Activated effector memory CD4-positive, alpha-beta T cell treated with anti-CD3 and anti-CD28 coated beads, Interleukin-2, amount 50 U/mL, for 16 hours (primary cell): ENCODE data around the gene VAV3.

Experiments
- DNase-seq: peaks from one replicate; pipeline ENCODE4 v3.0.0-alpha.2; 2020

Gene VAV3

DNA sequence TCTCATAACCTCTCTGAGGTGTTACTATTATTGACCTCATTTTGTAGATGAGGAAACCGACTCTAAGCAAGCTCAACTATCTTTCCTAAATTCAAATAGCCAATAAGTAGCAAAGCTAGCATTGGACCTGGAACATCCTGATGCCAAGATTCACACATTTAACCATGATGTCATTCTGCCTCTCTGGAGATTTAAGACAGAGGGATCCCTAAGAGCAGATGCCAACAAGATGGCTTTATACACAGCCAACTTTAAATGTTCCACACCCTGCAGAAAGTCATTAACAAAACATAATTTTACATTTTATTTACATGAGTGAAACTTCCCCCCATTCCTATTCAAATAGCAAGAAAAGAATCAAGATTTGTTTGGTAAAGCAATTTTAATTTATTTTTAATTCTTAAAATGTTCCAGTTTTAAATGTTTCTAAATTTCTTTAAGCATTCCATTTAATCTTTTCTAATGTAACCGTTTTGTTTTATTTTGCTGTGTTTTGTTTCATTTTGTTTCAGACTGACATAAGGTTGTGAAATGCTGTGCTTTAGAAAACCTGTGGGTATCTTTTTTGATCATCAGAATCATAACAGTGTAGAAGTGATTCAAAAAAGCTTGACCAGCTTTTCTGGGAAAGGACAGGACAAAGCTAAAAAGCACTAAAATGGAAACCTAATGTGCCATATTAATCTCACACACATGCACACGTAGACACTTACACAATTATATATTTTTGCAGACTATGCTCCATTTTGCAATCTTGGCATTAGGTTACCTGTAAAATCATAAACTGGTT is 7.6 kb upstream of the VAV3 start:
- DNase-seq: no peak

DNA sequence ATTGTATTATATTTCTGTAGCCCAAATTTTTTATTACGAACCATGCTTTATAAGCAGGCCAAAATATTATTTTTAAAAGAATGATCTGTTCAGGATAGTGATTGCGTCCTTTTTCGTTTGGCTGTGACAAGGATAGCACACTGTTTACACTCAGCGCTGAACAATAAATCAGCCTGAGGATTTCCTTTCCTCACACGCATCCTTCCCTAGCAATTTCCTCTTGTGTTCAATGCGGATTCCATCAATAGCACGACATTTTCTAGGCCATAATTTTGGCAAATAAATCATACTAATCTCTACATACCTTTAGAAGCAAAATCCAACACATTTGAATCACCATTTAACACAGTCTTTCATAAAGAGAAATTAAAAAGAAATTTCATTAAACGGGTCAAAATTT is 1.6 kb upstream of the VAV3 start:
- no peak for DNase-seq

DNA sequence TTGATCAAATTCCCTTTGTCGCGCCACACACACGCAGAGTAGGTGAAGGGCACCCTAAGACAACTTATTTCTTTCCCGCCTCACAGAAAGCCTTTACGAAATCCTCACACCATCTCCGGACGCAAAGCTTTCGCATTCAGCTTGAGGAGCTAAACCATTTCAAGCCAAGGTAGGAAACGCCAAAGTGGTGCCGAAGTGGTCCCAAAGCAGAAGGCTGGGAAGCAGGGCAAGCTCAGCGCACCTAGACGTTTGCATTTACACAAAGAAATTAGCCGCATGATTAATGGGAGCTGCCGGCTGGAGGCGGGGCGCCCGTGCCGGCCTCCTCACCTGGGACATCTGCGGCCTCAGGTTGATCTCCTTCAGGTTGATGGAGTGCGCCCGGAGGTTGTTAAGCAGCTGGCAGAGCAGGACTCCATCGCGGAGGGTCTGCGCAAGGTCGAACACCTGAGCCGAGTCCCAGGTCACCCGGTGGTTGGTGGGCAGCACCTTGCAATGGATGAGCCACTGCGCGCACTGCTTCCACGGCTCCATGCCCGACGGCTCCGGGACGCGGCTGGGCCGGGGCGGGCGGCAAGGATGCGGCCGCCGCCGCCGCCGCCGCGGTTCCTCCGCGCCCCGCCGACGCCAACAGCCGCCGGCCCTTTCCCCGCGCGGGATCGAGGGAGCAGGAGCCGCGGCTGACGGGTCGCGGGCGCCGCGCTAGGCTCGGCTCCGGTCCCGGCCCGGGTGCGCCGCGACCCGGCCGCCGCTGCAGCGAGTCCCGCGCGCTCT is 457 bp downstream of the VAV3 start:
- DNase-seq: peak; percentile 74

DNA sequence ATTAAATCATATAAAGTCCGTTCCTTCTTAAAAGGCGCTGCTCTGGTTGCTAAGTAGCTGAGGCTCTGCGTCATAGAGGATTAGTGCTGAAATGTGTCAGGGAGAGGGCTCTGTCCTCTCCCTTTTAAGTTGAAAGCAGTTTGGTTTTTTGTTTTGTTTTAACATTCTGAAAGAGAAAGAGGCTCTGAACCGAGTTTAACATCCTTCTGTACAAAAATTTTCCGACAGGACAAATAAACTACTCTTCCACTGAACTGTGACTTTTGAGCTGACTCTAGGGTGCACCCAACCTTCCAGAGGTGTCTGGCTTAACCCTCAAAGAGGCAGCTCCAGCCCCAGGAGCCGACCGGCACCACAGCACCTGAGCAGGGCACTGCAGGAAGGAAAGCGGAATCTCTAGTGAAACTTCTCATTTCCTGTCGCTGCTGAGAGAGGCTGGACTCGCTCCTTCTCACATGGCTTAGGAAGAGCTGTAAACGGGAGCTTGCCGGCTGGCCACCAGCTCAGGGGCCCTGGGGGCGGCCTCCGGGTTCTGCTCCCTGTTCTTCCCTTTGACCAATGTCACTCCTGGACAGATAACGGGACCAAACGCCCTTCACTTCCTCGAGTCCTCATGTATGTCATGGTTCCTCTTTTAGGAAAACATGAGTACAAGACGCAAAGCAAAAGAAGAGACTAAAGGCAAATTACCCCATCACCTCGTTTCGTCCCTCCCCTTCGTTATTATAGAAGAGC is 1.2 kb downstream of the VAV3 start:
- DNase-seq: peak; percentile 74

DNA sequence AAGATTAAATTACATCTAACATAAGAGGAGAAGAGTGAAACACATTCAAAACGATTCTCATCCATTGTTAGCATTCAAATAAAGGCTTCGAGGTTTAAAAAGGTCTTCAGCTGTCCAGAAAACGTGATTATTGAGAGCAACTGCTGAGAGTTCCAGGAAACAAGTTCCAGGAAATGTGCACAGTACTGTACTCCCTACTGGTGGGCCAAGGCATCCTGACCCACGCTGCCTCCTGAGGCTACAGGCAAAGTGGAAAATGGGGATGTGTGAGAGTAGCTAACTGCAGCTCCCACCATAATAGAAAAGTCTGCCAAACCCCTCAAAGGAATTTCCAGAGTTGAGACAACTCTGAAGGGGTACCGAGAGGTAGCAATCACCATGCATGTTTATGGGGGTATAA is 2.0 kb downstream of the VAV3 start:
- DNase-seq: no peak

DNA sequence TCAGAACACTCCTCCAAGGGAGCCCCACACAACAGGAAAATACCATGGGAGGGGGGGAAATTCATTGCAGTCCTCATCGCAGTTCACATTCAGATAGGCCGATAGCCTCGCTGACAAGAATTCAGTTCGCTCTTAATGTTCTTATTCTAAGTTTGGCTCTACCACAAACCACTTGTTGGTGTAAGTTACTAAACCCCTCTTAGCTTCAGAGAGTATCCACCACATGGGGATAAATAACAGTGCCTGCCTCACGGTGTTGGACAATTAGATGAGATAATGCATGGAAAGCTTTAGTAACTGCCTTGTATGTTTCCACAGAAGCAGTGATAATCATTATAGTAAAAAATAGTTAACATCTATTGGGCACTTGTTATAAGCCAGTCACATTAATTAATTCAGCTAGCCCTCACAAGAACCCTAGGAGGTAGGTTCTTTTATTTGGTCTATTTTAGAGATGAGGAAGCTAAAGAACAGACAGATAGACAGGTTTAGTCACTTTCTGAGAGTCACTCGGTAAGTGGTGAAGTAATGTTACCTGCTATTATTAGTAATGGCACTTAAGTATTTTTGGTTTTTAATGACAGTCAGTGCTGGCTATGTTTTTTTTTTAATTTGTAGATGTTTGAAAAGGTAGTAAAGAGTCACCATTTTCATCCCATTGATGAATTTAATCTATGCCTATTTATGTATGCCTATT is 10.1 kb downstream of the VAV3 start:
- no peak for DNase-seq

DNA sequence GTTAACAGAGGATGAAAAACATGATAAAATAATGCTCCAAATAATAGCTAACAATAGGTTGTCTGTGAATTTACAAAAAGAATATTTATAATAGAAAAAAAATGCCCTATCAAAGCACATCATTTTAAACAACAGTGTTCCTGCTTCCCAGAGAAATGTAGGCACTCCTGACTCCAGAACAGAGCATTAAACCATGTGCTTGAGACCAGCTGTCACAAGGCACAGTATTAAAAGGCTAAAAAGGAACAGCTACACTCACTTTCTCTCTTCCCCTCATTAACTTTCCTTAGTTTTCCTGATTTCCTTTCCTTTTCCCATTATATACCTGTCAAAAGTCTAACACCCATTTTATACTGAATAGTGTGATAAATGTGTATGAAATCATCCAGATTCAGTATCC is 10.9 kb downstream of the VAV3 start:
- no peak for DNase-seq

DNA sequence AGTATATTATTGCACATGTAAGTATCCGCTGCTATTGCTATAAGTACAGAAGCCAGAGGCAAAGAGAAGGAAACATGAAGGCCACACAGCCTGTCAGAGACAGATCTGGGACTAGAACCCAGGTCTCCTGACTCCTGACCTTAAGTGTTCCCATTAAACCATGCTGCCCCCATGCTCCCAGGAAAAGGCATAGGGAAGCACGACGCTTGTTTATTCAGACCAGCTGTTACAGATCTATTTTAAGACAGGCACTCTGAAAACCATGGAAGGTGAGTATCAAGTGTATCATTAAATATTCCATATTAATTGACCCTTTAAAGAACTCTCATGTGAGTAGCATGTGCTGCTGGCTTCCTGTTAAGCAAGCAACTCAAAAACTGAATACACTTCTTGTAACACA is 11.4 kb downstream of the VAV3 start:
- no peak for DNase-seq

DNA sequence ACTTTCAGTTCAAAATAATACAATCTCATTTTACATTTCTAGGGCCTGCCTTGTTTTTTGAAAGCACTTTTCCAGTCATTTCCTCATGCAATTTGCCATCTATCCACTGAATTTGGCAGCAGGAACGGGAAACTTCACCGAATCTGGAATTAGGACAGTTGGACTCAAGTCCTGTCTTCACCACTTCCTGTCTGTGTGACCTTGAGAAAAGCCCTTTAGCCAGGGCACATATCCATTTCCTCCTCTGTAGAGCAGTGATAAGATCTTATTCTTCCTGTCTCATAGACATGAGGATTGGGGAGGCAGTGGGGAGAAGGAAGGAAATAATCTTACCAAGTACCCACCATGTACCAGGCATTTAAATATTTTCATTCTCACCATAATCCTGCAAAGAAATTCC is 12.0 kb downstream of the VAV3 start:
- DNase-seq: no peak

DNA sequence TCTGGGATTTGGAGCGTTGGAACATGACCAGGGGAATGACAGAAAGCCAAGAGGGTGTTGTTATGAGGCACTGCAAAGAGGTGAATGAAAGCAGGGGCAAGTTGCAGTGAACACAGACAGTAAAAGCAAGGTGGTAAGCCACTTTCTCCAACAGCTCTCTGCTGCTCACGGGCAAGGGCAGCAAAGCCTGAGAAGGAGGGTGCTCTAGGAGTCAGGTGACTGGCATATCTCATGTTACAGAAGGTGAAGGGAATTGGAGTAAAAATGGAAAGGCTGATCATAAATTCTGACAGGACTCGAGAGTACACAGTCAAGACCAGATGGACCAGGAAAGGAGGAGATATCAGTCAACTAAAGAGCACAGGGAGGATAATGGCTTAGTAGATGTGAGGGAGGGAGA is 14.5 kb downstream of the VAV3 start:
- no peak for DNase-seq

DNA sequence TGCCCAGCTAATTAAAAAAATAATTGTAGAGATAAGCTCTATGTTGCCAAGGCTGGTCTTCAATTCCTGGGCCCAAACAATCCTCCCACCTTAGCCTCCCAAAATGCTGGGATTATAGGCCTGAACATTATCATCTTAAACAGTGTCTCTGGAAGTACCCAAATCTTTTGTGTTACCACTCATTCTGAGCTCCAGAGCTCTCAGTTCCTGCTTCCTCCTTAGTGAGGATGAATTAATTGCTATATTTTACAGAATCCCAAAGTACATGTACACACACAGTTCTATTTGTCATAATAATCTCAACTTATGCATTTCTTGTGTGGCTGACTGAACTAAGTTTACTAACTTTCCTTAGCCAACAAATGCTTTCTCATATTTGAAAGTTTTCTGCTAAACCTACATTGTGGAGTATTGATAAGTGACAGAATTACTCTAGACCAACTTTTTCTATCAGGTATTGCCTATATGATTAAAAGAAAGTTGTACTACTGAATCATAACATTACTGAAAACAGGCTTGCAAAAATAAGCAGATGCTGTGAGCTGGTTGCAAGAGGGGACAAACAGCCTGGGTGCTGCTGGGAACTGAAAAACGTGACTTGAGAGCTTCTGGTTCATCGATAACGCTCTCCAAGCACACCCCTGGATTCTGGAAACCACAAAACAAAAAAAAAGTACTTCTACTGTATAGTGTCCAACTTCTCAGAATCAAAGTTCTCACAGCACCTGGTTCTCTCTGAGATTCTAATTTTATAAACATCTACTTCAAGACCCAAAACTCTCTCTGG is 15.3 kb downstream of the VAV3 start:
- DNase-seq: no peak

DNA sequence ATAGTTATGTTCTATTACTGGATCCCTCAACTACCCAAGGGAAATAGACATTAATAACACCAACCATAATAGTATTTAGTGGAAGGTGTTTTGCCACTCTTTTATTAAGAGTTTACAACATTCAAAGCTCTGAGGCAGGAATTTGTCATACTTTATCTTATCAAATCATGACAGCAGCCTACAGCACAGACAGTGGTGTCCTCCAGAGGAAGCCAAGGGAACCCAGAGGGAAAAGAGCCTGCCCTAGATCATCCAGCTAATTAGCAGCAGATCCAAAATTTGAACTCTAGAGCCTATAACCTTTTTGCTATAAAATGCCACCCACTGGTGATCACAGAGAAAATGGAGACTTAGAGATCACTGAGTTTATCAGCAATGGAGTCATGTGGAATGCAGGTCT is 18.2 kb downstream of the VAV3 start:
- no peak for DNase-seq

DNA sequence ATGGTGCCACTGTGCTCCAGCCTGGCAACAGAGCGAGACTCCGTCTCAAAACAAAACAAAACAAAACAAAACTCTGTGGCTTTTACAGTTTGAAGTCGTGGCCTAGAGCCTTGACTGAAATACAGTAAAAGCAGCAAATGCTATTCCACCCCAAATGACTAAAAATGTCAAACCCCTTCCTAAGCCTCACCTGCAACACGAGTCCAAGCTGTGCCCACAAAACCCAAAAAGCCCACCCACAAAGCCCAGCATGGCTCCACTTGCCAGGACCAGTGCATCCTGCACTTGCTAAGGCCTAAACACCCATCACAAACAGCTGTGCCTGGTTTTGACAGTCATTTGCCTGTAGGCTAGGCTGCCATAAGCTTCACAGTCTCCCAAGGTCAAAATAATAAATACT is 21.3 kb downstream of the VAV3 start:
- DNase-seq: no peak

DNA sequence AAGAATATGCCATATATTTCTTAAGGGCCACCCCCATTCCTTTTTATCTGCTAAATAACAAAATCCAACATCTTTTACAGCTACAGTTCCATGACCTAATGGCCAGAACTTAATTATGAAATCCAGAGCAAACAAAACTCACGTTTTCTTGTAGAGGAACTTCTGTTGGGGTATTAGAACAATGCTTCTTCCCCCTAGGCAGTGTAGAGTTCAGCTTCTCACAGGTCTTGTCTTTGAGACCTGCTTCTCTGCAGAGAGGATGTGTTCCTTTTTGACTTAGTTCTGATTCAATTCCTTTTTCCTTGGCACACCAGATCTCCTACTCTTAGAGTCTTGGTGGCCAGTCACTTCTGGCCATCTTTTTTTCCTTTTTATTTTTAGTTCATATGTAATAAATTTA is 22.2 kb downstream of the VAV3 start:
- no peak for DNase-seq

DNA sequence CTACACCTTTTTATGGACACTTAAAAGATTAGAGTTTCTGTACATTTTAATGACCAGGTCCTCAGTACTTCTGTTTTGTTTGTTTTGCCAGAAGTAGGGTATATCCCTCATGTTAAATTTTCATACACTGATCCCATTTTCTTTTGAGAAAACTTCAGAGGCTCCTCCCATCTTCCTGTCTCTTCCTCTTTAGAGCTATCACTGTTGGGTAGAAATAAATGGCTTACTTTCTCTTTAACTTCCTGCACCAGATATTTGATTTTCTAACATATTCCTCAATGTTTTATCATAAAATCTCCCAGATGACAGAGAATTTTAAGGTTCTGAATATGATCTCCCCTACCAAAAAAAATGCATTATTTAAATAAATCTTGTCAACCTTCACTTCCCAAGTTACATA is 23.4 kb downstream of the VAV3 start:
- no peak for DNase-seq

DNA sequence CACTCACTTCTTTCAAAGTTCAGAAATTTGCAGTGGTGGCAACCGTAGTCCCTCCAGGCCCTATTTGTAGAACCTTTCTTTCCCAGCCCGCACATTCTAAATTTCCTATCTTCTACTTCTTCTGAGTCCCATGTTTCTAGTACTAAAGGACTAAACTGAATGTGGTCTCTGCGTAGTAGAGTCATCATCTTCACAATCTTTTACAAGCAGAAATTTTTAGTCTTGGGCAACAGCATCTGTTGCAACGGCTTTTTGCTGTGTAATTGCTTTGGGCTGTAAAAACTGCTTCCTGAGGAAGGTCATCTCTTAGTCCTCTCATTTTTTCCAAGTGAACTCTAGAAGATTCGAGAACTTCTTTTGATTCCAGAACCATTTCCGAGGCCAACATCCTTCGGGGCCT is 23.9 kb downstream of the VAV3 start:
- DNase-seq: no peak

DNA sequence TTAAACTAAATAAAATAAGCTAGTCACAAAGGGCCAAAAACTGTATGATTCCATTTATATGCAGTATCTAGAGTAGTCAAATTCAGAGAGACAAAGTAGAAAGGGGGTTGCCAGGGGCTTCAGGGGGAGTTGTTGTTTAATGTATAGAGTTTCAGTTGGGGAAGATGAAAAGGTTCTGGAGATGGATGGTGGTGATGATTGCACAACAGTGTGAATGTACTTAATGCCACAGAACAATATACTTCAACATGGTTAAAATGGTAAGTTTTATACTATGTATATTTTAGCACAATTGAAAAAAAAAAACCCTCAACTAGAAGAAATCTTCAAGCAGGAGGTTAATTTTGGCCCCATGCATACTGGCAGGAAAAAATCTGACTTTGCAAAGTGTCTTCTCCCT is 24.3 kb downstream of the VAV3 start:
- DNase-seq: no peak

DNA sequence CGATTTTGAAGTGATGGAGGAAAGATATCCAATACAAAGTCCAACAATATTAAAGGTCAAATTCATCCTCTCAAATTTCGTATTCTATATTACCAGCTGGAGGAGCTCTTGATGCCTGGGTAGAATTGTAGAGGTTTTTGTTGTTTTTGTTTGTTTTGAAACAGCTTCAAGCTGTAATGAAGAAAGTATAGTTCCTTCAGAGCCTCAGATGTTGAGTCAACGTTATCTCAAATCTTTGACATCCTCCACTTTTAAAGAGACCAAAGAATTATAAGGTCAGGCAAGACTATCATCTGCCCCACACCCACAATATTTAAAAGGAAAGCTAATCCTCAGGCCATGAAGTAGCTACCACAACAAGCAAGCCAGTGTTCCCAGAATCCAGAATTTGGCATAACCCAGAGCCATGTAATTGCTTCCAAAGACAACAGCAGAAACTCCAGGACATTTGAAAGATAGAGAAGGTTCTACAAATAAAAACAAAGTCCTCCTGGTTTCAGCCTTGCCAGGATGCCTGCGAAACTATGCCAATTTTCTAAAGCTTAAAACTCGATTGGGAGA is 24.9 kb downstream of the VAV3 start:
- DNase-seq: no peak

DNA sequence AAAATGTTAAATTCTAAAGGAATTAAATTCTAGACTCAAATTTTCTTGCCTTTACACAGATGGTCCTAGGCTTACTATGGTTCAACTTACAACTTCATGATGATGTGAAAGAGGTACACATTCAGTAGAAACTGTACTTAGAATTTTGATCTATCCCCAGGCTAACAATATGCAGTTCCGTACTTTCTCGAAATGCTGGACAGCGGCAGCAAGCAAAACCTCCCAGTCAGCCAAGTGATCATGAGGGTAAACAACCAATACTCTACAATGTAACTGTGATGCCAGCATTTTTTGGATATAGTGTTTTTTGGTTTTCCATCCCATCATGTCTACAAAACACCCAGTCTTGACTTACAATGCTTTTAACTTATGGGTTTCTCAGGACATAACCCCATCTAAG is 25.7 kb downstream of the VAV3 start:
- no peak for DNase-seq

DNA sequence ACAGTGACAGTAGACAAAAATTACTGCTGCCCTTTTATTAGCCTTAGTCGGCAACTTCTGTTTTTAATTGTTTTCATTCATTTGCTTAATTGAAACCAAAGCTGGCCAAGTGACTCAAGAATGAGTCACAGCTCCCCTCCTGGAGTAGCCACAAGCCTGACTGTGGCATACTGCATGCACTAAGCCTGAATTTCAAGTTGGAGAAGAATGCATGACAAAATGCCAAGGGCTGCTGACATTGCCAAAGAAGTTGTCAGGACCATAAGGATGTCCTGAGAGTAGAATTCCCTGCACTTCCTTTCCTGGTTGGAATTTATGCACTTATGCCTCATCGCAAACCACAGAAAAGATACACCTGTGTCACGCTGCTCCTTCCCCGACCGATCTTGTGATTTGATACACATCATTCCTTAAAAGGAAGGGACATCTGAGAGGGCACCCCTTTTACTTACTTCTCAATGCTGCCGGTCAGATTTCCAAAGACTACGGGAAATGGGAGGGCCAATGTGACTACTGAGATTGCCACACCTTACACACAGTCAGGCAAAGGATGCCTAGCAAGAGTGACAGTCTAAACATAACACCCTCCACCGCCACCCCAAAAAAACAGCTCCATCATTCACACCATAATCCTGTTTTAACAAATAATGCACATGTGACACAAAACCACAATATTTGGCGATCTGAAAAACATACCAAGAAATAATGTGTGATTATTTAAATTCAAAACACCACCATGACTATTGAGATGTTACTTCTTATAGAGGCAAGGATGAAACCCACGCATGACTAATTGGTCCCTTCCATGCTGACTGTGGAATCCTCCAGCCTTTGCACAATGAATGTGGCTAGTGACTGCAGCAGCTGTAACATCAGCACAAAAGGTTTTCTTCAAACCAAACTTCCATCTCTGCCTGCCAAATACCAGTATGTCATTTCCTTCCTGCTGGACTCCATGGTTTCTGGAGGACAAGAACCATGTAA is 28.2 kb downstream of the VAV3 start:
- DNase-seq: peak; percentile 77
